HG03378 (cell line): Measurements from ENCODE around the gene LYRM1.
"Not testable (repeated sequence)": the region's sequence is repeated elsewhere in the genome, so short reads cannot be mapped to it uniquely, and the experiment has no call there.

ENCODE experiments used
- ATAC-seq: cut with Tn5 transposase; IDR thresholded peaks from one replicate; pipeline ENCODE4 v1.9.1; 2021; ENCODE audit warnings: mild to moderate bottlenecking, moderate library complexity; ENCODE audit not compliant: unreplicated experiment

The LYRM1 gene

GRCh38 chr16:20901436-20902112 is 1.0 kb downstream of the LYRM1 start:
- ATAC-seq: peak; percentile 37

- no peak for ATAC-seq
Measured at GRCh38 chr16:20902426-20902825, 1.9 kb downstream of the LYRM1 start.

- no peak for ATAC-seq
Measured at GRCh38 chr16:20903116-20903898, 2.7 kb downstream of the LYRM1 start.

GRCh38 chr16:20903899-20904506 is 3.4 kb downstream of the LYRM1 start:
- ATAC-seq: no peak

- ATAC-seq: no peak
Measured at GRCh38 chr16:20904507-20905081, 4.0 kb downstream of the LYRM1 start.

- no peak for ATAC-seq
Measured at GRCh38 chr16:20905576-20905975, 5.0 kb downstream of the LYRM1 start.

- ATAC-seq: no peak
Measured at GRCh38 chr16:20906341-20907255, 6.0 kb downstream of the LYRM1 start.

GRCh38 chr16:20910781-20911321 is 10.3 kb downstream of the LYRM1 start:
- no peak for ATAC-seq

GRCh38 chr16:20911361-20911760 is 10.8 kb downstream of the LYRM1 start:
- no peak for ATAC-seq

- ATAC-seq: no peak
Measured at GRCh38 chr16:20916289-20916688, 15.7 kb downstream of the LYRM1 start.

GRCh38 chr16:20916942-20917341 is 16.4 kb downstream of the LYRM1 start:
- no peak for ATAC-seq

GRCh38 chr16:20918486-20919239 is 18.1 kb downstream of the LYRM1 start:
- no peak for ATAC-seq

GRCh38 chr16:20920091-20920490 is 19.5 kb downstream of the LYRM1 start:
- no peak for ATAC-seq

- ATAC-seq: no peak
Measured at GRCh38 chr16:20920799-20921198, 20.2 kb downstream of the LYRM1 start.

GRCh38 chr16:20923876-20924275 is 23.3 kb downstream of the LYRM1 start:
- ATAC-seq: no peak

- ATAC-seq: no peak
Measured at GRCh38 chr16:20925751-20926150, 25.2 kb downstream of the LYRM1 start.

GRCh38 chr16:20928774-20929411 is 28.3 kb downstream of the LYRM1 start:
- ATAC-seq: no peak

GRCh38 chr16:20929676-20930364 is 29.2 kb downstream of the LYRM1 start:
- not testable (repeated sequence) for ATAC-seq

GRCh38 chr16:20930365-20930690 is 29.8 kb downstream of the LYRM1 start:
- no peak for ATAC-seq
